Measurements from ENCODE around the gene KDM8. TPM values are rescaled to one million over a fixed set of nuclear protein-coding genes. Genes with fewer than 3 reads are reported as not detected.

The KDM8 gene
- total RNA-seq, 1 donor from 2014 or later = 8.3 TPM

- Mint-ChIP-seq H3K27ac (ENCODE audit: unreplicated experiment) (no peak overlapping the region), H3K4me3 (ENCODE audit: unreplicated experiment) (no peak overlapping the region), H3K36me3 (ENCODE audit: unreplicated experiment) (no peaks in the 10 kb centered on the region), H3K9me3 (ENCODE audit: unreplicated experiment) (no peaks in the 10 kb centered on the region), H3K4me1 (ENCODE audit: unreplicated experiment) (no peaks in the 10 kb centered on the region), H3K27me3 (ENCODE audit: unreplicated experiment) (peaks cover 10% of the 10 kb centered on the region)
- DNase-seq (ENCODE audit: extremely low spot score, unreplicated experiment) = no peak
- TF ChIP-seq CTCF (IDR thresholded peaks at IDR 0.05) = no peak
Measured at GRCh38 chr16:27191352-27191924, 11.9 kb upstream of the KDM8 start.

- no peak for DNase-seq (ENCODE audit: extremely low spot score, unreplicated experiment)
- no peak for TF ChIP-seq CTCF (IDR thresholded peaks at IDR 0.05)
- no peaks in the 10 kb centered on the region for H3K4me1 Mint-ChIP-seq (ENCODE audit: unreplicated experiment)
- H3K36me3 Mint-ChIP-seq (ENCODE audit: unreplicated experiment) = no peaks in the 10 kb centered on the region
- H3K9me3 Mint-ChIP-seq (ENCODE audit: unreplicated experiment) = no peaks in the 10 kb centered on the region
- H3K4me3 Mint-ChIP-seq (ENCODE audit: unreplicated experiment) = no peak overlapping the region
- no peak overlapping the region for H3K27ac Mint-ChIP-seq (ENCODE audit: unreplicated experiment)
- peaks cover 15% of the 10 kb centered on the region for H3K27me3 Mint-ChIP-seq (ENCODE audit: unreplicated experiment)
Measured at GRCh38 chr16:27193300-27193990, 9.9 kb upstream of the KDM8 start.

GRCh38 chr16:27195076-27195741, 8.1 kb upstream of the KDM8 start:
- Mint-ChIP-seq H3K27ac (ENCODE audit: unreplicated experiment) (no peak overlapping the region), H3K4me3 (ENCODE audit: unreplicated experiment) (no peak overlapping the region), H3K4me1 (ENCODE audit: unreplicated experiment) (peaks cover 11% of the 10 kb centered on the region), H3K27me3 (ENCODE audit: unreplicated experiment) (peaks cover 15% of the 10 kb centered on the region), H3K36me3 (ENCODE audit: unreplicated experiment) (no peaks in the 10 kb centered on the region), H3K9me3 (ENCODE audit: unreplicated experiment) (no peaks in the 10 kb centered on the region)
- no peak for DNase-seq (ENCODE audit: extremely low spot score, unreplicated experiment)
- TF ChIP-seq CTCF (IDR thresholded peaks at IDR 0.05) = no peak

GRCh38 chr16:27195941-27196595, 7.3 kb upstream of the KDM8 start:
- no peak overlapping the region for H3K4me3 Mint-ChIP-seq (ENCODE audit: unreplicated experiment)
- H3K27ac Mint-ChIP-seq (ENCODE audit: unreplicated experiment) = no peak overlapping the region
- no peak for DNase-seq (ENCODE audit: extremely low spot score, unreplicated experiment)
- H3K4me1 Mint-ChIP-seq (ENCODE audit: unreplicated experiment) = peaks cover 14% of the 10 kb centered on the region
- no peaks in the 10 kb centered on the region for H3K9me3 Mint-ChIP-seq (ENCODE audit: unreplicated experiment)
- H3K27me3 Mint-ChIP-seq (ENCODE audit: unreplicated experiment) = peaks cover 15% of the 10 kb centered on the region
- H3K36me3 Mint-ChIP-seq (ENCODE audit: unreplicated experiment) = no peaks in the 10 kb centered on the region
- TF ChIP-seq CTCF (IDR thresholded peaks at IDR 0.05) = no peak

GRCh38 chr16:27197004-27197403, 6.3 kb upstream of the KDM8 start:
- Mint-ChIP-seq H3K4me3 (ENCODE audit: unreplicated experiment) (no peak overlapping the region), H3K27me3 (ENCODE audit: unreplicated experiment) (peaks cover 15% of the 10 kb centered on the region), H3K36me3 (ENCODE audit: unreplicated experiment) (no peaks in the 10 kb centered on the region), H3K9me3 (ENCODE audit: unreplicated experiment) (no peaks in the 10 kb centered on the region), H3K27ac (ENCODE audit: unreplicated experiment) (no peak overlapping the region), H3K4me1 (ENCODE audit: unreplicated experiment) (peaks cover 15% of the 10 kb centered on the region)
- no peak for TF ChIP-seq CTCF (IDR thresholded peaks at IDR 0.05)
- no peak for DNase-seq (ENCODE audit: extremely low spot score, unreplicated experiment)

All from osteocyte (in vitro differentiated cells).